Measurements from ENCODE around the gene C2orf80. TPM values are rescaled to one million over a fixed set of nuclear protein-coding genes. Genes with fewer than 3 reads are reported as not detected.
"Not testable (repeated sequence)": the region's sequence is repeated elsewhere in the genome, so short reads cannot be mapped to it uniquely, and the experiment has no call there.

C2orf80 gene
- polyA plus RNA-seq, 4 donors: 0.46 TPM; not detected in 3

- 22 to 38% (median 22%) methylated on average over 8 of the region's 8 CpGs for WGBS, 3 donors
- Histone ChIP-seq H3K4me1 (ENCODE audit: control insufficient read depth in 3 of 3, insufficient read depth in 2 of 3, low read depth in 1 of 3, low read length in 2 of 3) (peaks cover 4 to 33% (median 13%) of the 10 kb centered on the region in 3 donors), H3K27me3 (ENCODE audit: control insufficient read depth in 3 of 3, insufficient read depth in 3 of 3, low read length in 3 of 3) (no peaks in the 10 kb centered on the region), H3K9me3 (ENCODE audit: control insufficient read depth in 2 of 2, insufficient read depth in 1 of 2, low read depth in 1 of 2, low read length in 1 of 2) (peaks cover 0 to 7% of the 10 kb centered on the region in 2 donors), H3K27ac (ENCODE audit: low read depth in 1 of 3, low read length in 2 of 3) (peak overlapping the region in 2 of 3 donors; percentile 73 to 80), H3K36me3 (ENCODE audit: control insufficient read depth in 3 of 3, insufficient read depth in 2 of 3, low read depth in 1 of 3, low read length in 3 of 3) (no peaks in the 10 kb centered on the region), H3K4me3 (ENCODE audit: low read depth in 1 of 3, low read length in 3 of 3) (no peak overlapping the region)
- peak; percentile 7 to 43 for DNase-seq
- no peak for FAIRE-seq
These were observed 54.8 kb downstream of the C2orf80 start for GRCh38 chr2:208134928-208135586.

- DNase-seq (no peak), FAIRE-seq (no peak)
- no peak overlapping the region for H3K4me3 ChIP-seq (ENCODE audit: low read depth in 1 of 3, low read length in 3 of 3)
- H3K4me1 ChIP-seq (ENCODE audit: control insufficient read depth in 3 of 3, insufficient read depth in 2 of 3, low read depth in 1 of 3, low read length in 2 of 3): peaks cover 3 to 30% (median 12%) of the 10 kb centered on the region in 3 donors
- no peaks in the 10 kb centered on the region for H3K9me3 ChIP-seq (ENCODE audit: control insufficient read depth in 2 of 2, insufficient read depth in 1 of 2, low read depth in 1 of 2, low read length in 1 of 2)
- 23 to 55% (median 39%) methylated on average over 6 of the region's 6 CpGs for WGBS, 3 donors
- no peaks in the 10 kb centered on the region for H3K36me3 ChIP-seq (ENCODE audit: control insufficient read depth in 3 of 3, insufficient read depth in 2 of 3, low read depth in 1 of 3, low read length in 3 of 3)
- H3K27me3 ChIP-seq (ENCODE audit: control insufficient read depth in 3 of 3, insufficient read depth in 3 of 3, low read length in 3 of 3): no peaks in the 10 kb centered on the region
- peak overlapping the region in 1 of 3 donors; percentile 34 for H3K27ac ChIP-seq (ENCODE audit: low read depth in 1 of 3, low read length in 2 of 3)
These were observed 59.1 kb downstream of the C2orf80 start for GRCh38 chr2:208130712-208131110.

- H3K27ac ChIP-seq (ENCODE audit: low read depth in 1 of 3, low read length in 2 of 3): peak within 1 kb of the TSS; percentile 32 to 83 (median 47)
- H3K4me3 ChIP-seq (ENCODE audit: low read depth in 1 of 3, low read length in 3 of 3): no peak within 1 kb of the TSS
- no peaks in the 10 kb centered on the region for H3K9me3 ChIP-seq (ENCODE audit: control insufficient read depth in 2 of 2, insufficient read depth in 1 of 2, low read depth in 1 of 2, low read length in 1 of 2)
- FAIRE-seq: peak; percentile 85
- DNase-seq: peak; percentile 92 to 95
- 36 to 62% (median 46%) methylated on average over 19 of the region's 19 CpGs for WGBS, 3 donors
- no peaks in the 10 kb centered on the region for H3K27me3 ChIP-seq (ENCODE audit: control insufficient read depth in 3 of 3, insufficient read depth in 3 of 3, low read length in 3 of 3)
- H3K4me1 ChIP-seq (ENCODE audit: control insufficient read depth in 3 of 3, insufficient read depth in 2 of 3, low read depth in 1 of 3, low read length in 2 of 3): peaks cover 0 to 28% (median 8%) of the 10 kb centered on the region in 3 donors
- H3K36me3 ChIP-seq (ENCODE audit: control insufficient read depth in 3 of 3, insufficient read depth in 2 of 3, low read depth in 1 of 3, low read length in 3 of 3): no peaks in the 10 kb centered on the region
These were observed 59.8 kb downstream of the C2orf80 start, which contains the start of gene CRYGC for GRCh38 chr2:208129744-208130711. Gene CRYGC, minus strand, starts transcription at chr2:208129828. Its CDS starts 36 bp downstream, at chr2:208129792.

GRCh38 chr2:208128136-208128535, 61.7 kb downstream of the C2orf80 start:
- Histone ChIP-seq H3K4me1 (ENCODE audit: control insufficient read depth in 3 of 3, insufficient read depth in 2 of 3, low read depth in 1 of 3, low read length in 2 of 3) (peaks cover 0 to 27% (median 4%) of the 10 kb centered on the region in 3 donors), H3K9me3 (ENCODE audit: control insufficient read depth in 2 of 2, insufficient read depth in 1 of 2, low read depth in 1 of 2, low read length in 1 of 2) (no peaks in the 10 kb centered on the region), H3K4me3 (ENCODE audit: low read depth in 1 of 3, low read length in 3 of 3) (no peak overlapping the region), H3K27ac (ENCODE audit: low read depth in 1 of 3, low read length in 2 of 3) (no peak overlapping the region), H3K27me3 (ENCODE audit: control insufficient read depth in 3 of 3, insufficient read depth in 3 of 3, low read length in 3 of 3) (no peaks in the 10 kb centered on the region), H3K36me3 (ENCODE audit: control insufficient read depth in 3 of 3, insufficient read depth in 2 of 3, low read depth in 1 of 3, low read length in 3 of 3) (no peaks in the 10 kb centered on the region)
- 92 to 99% (median 96%) methylated on average over 12 of the region's 12 CpGs for WGBS, 3 donors
- DNase-seq (no peak), FAIRE-seq (no peak)

- whole genome bisulfite sequencing, 3 donors: 88 to 92% (median 91%) methylated on average over 4 of the region's 4 CpGs
- H3K27me3 ChIP-seq (ENCODE audit: control insufficient read depth in 3 of 3, insufficient read depth in 3 of 3, low read length in 3 of 3): no peaks in the 10 kb centered on the region
These were observed 62.7 kb downstream of the C2orf80 start for GRCh38 chr2:208127090-208127489.

GRCh38 chr2:208125251-208125650, 64.6 kb downstream of the C2orf80 start:
- H3K4me1 ChIP-seq (ENCODE audit: control insufficient read depth in 3 of 3, insufficient read depth in 2 of 3, low read depth in 1 of 3, low read length in 2 of 3): peaks cover 0 to 20% (median 2%) of the 10 kb centered on the region in 3 donors
- DNase-seq (peak; percentile 50 to 73), FAIRE-seq (peak; percentile 41)
- no peak overlapping the region for H3K4me3 ChIP-seq (ENCODE audit: low read depth in 1 of 3, low read length in 3 of 3)
- 17 to 60% (median 36%) methylated on average over 4 of the region's 4 CpGs for WGBS, 3 donors
- H3K9me3 ChIP-seq (ENCODE audit: control insufficient read depth in 2 of 2, insufficient read depth in 1 of 2, low read depth in 1 of 2, low read length in 1 of 2): no peaks in the 10 kb centered on the region
- no peaks in the 10 kb centered on the region for H3K36me3 ChIP-seq (ENCODE audit: control insufficient read depth in 3 of 3, insufficient read depth in 2 of 3, low read depth in 1 of 3, low read length in 3 of 3)
- H3K27me3 ChIP-seq (ENCODE audit: control insufficient read depth in 3 of 3, insufficient read depth in 3 of 3, low read length in 3 of 3): no peaks in the 10 kb centered on the region
- peak overlapping the region in 1 of 3 donors; percentile 11 for H3K27ac ChIP-seq (ENCODE audit: low read depth in 1 of 3, low read length in 2 of 3)

More at GRCh38 chr2:208127090-208127489, 62.7 kb downstream of the C2orf80 start:
- FAIRE-seq (no peak), DNase-seq (no peak)
- Histone ChIP-seq H3K36me3 (ENCODE audit: control insufficient read depth in 3 of 3, insufficient read depth in 2 of 3, low read depth in 1 of 3, low read length in 3 of 3) (no peaks in the 10 kb centered on the region), H3K4me1 (ENCODE audit: control insufficient read depth in 3 of 3, insufficient read depth in 2 of 3, low read depth in 1 of 3, low read length in 2 of 3) (peaks cover 0 to 27% (median 2%) of the 10 kb centered on the region in 3 donors), H3K4me3 (ENCODE audit: low read depth in 1 of 3, low read length in 3 of 3) (no peak overlapping the region), H3K27ac (ENCODE audit: low read depth in 1 of 3, low read length in 2 of 3) (no peak overlapping the region), H3K9me3 (ENCODE audit: control insufficient read depth in 2 of 2, insufficient read depth in 1 of 2, low read depth in 1 of 2, low read length in 1 of 2) (no peaks in the 10 kb centered on the region)

- not testable (repeated sequence) for H3K27me3 ChIP-seq (ENCODE audit: control insufficient read depth in 3 of 3, insufficient read depth in 3 of 3, low read length in 3 of 3)
- peak within 1 kb of the TSS in 2 of 3 donors; percentile 10 to 30 for H3K4me3 ChIP-seq (ENCODE audit: low read depth in 1 of 3, low read length in 3 of 3)
These were observed 65.7 kb downstream of the C2orf80 start, which contains the start of gene CRYGD for GRCh38 chr2:208124013-208124715. Gene CRYGD, minus strand, starts transcription at chr2:208124524. Its CDS starts 51 bp downstream, at chr2:208124473.

More at GRCh38 chr2:208124013-208124715, 65.7 kb downstream of the C2orf80 start, which contains the start of gene CRYGD:
- H3K36me3 ChIP-seq (ENCODE audit: control insufficient read depth in 3 of 3, insufficient read depth in 2 of 3, low read depth in 1 of 3, low read length in 3 of 3); FAIRE-seq; H3K4me1 ChIP-seq (ENCODE audit: control insufficient read depth in 3 of 3, insufficient read depth in 2 of 3, low read depth in 1 of 3, low read length in 2 of 3); H3K9me3 ChIP-seq (ENCODE audit: control insufficient read depth in 2 of 2, insufficient read depth in 1 of 2, low read depth in 1 of 2, low read length in 1 of 2): not testable (repeated sequence)
- DNase-seq: peak in 1 of 2 donors; percentile 28
- WGBS, 3 donors: 23 to 59% (median 52%) methylated on average over 44 to 46 of the region's 46 CpGs
- H3K27ac ChIP-seq (ENCODE audit: low read depth in 1 of 3, low read length in 2 of 3): peak within 1 kb of the TSS in 1 of 3 donors; percentile 11

Data from small intestine (tissue), 7 donors.